ENCODE results near the gene TBC1D2B.

The TBC1D2B gene

DNA sequence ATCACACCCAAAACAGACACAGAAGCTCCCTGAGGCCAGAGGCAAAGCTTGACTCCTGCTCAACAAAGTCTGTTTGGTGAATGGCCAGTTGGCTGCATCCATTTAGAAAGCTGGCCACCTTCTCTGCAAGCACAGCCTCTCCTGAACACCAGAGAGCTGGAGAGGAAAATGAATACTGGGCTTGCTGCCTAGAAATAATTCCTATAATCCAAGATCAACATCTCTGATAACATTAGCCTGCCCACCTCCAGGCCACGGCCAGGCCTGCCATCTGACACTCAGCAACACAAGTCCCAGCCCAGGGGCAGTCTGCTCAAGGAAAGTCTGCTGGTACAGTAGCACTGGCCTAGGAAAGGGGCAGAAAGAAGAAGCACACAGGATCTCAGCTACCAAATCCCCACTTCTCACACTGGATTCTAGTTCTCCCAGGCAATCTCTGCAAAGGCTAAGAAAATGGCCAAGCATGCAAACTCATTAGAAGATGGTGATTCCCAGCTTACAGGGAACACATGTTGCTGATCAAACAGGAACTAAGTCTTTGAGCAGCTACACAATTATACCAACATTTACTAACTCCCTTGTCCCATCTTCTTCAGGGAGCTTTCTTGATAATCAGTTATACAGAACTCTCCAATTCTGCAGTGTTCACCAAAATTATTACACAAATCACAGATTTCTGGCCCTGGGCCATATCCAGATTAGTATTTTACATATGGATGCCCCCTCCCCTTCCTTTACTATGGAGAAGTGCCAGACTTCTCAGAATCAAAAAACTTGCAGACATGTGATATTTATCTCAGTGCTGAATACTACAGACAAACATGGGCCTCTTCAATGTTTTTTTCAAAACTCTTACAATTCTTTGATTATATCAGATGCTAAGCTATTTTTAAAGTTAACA lies 9.9 kb downstream of the TBC1D2B start:
- no peak for DNase-seq (ENCODE audit: low read depth)

DNA sequence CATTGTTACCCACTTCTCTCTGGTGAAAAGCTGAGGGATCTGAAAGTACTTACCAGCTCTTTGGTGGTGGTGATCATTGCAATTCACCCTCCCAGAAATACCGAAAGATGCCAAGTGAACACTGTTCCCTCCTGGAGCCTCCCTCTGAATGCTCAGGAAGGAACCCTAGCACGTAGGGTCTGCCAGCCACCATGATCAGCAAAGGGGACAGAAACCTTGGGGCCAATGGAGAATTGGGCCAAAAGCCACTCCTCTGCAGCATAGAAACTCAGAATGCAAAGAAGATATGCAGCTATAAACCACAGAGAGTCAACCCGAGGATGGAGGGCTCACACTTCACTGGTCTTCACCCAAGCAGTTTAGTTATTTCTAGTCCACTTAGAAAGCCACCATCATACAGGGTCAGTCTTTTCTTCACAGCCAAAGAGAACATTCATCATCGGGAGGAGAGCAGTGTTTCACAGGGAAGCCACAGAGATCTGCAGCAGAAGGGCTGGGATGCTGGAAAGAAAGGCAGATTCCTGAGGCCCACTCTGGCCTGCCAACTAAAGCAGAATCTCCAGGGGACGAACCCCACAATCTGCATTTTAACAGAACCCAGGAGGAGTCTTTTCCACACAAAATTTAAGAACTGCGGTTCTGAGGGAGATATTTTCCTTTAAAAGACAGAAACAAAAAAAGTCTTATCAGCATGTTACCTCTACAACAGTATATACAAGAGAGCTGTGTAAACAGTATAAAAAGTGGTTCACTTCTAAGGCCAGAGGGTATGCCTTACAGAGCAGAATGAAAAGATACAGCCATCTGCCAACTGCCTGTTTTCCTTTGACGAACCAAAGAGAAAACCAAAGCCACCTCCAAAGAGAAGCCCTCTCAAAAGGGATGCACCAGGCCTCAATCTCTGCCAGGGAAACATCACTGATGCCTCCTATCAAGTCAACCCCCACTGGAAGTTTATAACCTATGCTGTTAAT lies 11.3 kb downstream of the TBC1D2B start:
- no peak for DNase-seq (ENCODE audit: low read depth)
- TF ChIP-seq, protein P1, sequence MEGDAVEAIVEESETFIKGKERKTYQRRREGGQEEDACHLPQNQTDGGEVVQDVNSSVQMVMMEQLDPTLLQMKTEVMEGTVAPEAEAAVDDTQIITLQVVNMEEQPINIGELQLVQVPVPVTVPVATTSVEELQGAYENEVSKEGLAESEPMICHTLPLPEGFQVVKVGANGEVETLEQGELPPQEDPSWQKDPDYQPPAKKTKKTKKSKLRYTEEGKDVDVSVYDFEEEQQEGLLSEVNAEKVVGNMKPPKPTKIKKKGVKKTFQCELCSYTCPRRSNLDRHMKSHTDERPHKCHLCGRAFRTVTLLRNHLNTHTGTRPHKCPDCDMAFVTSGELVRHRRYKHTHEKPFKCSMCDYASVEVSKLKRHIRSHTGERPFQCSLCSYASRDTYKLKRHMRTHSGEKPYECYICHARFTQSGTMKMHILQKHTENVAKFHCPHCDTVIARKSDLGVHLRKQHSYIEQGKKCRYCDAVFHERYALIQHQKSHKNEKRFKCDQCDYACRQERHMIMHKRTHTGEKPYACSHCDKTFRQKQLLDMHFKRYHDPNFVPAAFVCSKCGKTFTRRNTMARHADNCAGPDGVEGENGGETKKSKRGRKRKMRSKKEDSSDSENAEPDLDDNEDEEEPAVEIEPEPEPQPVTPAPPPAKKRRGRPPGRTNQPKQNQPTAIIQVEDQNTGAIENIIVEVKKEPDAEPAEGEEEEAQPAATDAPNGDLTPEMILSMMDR (IDR thresholded peaks at IDR 0.05; ENCODE audit: insufficient read depth, low read depth, low read length, missing control alignments), result no peak
- H3K4me3 ChIP-seq (ENCODE audit: low read length), result no peak overlapping the region

More for the DNA sequence above, 9.9 kb downstream of the TBC1D2B start:
- H3K4me3 ChIP-seq (ENCODE audit: low read length), result no peak overlapping the region
- TF ChIP-seq, protein P1 (IDR thresholded peaks at IDR 0.05; ENCODE audit: insufficient read depth, low read depth, low read length, missing control alignments), result no peak

DNA sequence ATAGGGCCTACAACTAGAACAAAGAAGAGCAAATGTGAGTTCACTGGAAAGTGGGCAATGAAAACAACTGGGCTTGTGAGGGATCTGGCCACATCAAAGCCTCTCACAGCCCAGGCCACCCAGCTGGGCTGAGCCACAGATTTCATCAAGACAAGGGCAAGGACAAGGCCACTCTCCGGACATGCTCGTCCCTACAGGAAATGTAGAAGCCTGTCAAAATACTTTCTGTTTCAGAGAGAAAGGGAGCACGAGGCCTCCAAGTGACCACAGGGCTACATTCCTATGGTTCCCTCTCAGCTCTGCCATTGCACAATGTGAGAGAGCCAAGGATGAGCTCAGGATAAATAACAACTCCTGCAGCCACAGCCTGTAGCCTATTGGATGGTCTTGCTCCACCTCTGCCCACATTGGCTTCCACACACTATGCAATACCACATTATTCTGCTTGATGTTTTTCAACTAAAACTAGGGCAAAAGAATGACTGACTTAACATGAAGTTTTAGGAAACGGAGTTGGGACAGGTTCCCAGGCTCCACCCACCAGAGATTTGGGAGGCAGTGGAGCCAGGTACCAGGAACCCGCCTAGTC lies 12.1 kb downstream of the TBC1D2B start:
- H3K4me3 ChIP-seq (ENCODE audit: low read length), result no peak overlapping the region
- peak; percentile 90 for DNase-seq (ENCODE audit: low read depth)
- TF ChIP-seq, protein P1 (IDR thresholded peaks at IDR 0.05; ENCODE audit: insufficient read depth, low read depth, low read length, missing control alignments), result no peak

- no peak for DNase-seq (ENCODE audit: low read depth)
- no peak overlapping the region for H3K4me3 ChIP-seq (ENCODE audit: low read length)
- TF ChIP-seq, protein P1 (IDR thresholded peaks at IDR 0.05; ENCODE audit: insufficient read depth, low read depth, low read length, missing control alignments), result no peak
Measured at GRCh38 chr15:78064544-78064943, 13.0 kb downstream of the TBC1D2B start.

- no peak for DNase-seq (ENCODE audit: low read depth)
- H3K4me3 ChIP-seq (ENCODE audit: low read length), result no peak overlapping the region
- TF ChIP-seq, protein P1 (IDR thresholded peaks at IDR 0.05; ENCODE audit: insufficient read depth, low read depth, low read length, missing control alignments), result no peak
Measured at GRCh38 chr15:78063970-78064385, 13.5 kb downstream of the TBC1D2B start.

GRCh38 chr15:78063217-78063616 lies 14.3 kb downstream of the TBC1D2B start:
- no peak for DNase-seq (ENCODE audit: low read depth)

More at GRCh38 chr15:78063217-78063616, 14.3 kb downstream of the TBC1D2B start:
- no peak overlapping the region for H3K4me3 ChIP-seq (ENCODE audit: low read length)
- TF ChIP-seq, protein P1 (IDR thresholded peaks at IDR 0.05; ENCODE audit: insufficient read depth, low read depth, low read length, missing control alignments), result no peak
